NT2/D1 (cell line): ENCODE data around the gene HBEGF.

Source experiments
- SUZ12 ChIP-seq: IDR thresholded peaks from 2 replicates; pipeline ENCODE4 v1.6.1; 2011; ENCODE audit not compliant: insufficient read length, insufficient read depth; ENCODE audit errors: extremely low read depth
- YY1 ChIP-seq: IDR thresholded peaks from 2 replicates; pipeline ENCODE4 v1.6.1; 2011; ENCODE audit not compliant: insufficient read length, insufficient read depth
- ZNF274 ChIP-seq: IDR thresholded peaks from 2 replicates; pipeline ENCODE4 v1.6.1; 2011; ENCODE audit warnings: mild to moderate bottlenecking, low read depth, low read length

DNA sequence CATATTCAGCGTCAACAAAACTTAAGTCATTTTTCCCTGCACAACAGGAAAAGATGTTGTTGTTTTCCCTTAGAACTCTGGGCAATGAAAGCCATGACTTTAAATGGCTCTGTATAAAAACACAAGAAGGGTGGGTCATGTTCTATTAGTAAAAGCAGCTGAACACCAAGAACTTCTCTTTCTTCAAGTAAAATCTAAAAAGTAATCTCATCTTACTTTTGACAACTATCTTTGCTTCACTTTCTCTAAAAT, 52.6 kb downstream of the HBEGF start:
- TF ChIP-seq ZNF274 (no peak), YY1 (no peak), SUZ12 (no peak)
